GM19193 (cell line): Measurements from ENCODE around the gene DYRK1A.

Experiments used
- POLR2A ChIP-seq: IDR thresholded peaks from 4 replicates; pipeline ENCODE4 v1.6.1; 2011; ENCODE audit not compliant: insufficient read depth, insufficient read length; ENCODE audit errors: extremely low read depth

The DYRK1A gene

DNA sequence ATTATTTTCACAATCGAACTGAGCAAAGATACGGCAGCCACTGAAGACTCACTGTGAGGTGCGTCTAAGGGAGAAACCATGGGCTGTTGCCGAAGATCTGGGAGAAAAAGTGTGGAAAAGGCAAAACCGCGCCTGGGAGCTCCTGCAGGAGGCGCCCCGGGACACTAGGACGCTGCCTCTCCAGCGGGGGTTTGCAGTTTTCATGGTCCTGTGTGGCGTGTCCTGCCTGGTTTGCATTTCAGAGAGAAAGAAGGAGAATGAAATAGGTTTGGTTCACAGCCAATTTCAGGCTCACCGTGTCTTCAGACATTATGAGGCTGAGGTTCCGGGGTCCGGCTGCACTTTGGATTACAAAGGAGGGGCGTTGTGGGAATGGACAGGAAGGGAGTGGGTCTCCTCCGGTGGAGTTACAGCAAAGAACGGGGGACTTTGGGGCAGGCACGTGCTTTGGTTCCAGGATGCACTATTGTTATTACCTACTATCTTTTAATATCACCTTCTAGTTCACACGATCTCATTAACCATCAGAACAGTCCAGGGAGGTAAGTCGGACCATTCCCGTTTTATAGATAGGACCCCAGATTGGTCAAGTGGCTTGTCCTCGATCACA is 179.8 kb downstream of the DYRK1A start:
- TF ChIP-seq POLR2A: no peak

DNA sequence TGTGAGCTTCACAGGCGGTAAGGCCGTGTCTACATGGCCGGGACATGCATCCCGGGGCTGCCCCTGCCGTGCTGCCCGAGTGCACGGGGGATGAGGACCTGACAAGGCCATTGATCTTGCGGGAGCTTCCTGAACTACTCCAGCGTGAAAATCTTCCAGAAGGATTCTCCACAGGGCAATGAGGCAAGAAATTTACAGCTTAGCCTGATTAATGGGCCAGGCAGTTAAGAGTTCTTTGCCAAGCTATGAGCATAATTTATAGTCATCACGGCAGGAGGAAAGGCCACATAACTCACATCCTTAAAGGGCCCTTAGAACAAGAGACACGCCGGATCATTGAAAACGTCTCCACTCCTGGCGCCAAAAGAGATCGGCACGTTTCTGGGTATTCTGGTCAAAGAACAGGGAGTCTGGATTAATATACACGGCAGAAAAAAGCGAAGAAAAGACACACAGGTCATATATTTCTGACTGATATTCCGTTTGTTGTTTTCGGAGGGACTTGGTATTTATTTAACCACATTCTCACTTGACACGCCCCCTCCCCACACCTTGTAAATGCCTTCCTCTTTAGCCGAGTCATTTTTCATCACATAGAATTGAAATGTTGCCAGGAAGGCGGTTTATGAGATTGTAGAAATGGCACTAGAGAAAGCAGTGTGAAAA is 180.5 kb downstream of the DYRK1A start:
- no peak for TF ChIP-seq POLR2A

DNA sequence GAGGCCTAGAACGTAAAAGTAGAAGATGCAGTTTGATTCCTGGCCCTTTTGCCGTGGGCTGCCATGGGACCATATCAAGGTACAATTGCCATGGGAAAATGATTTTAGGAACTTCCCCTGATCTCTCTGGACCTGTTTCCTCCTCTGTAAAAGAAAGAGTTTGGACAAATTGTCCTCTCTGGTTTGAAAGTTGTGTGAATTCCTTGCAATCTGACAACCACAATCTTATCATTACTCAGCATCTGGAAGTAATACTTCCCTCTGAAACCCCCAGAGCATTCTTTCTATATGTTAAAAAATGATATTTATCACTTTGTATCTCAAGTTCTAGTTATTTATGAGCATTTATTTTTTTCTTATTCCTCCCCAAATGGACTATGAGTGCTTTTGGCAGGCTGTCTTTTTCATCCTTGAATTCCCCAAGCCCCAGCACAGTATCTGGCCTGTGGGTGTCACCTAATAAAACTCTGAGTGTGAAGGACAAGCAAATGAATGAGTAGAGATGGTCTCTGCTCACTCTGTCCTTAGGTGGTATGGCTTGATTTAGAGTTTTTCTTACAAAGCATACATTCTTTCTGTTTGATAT is 181.1 kb downstream of the DYRK1A start:
- TF ChIP-seq POLR2A: no peak

GRCh38 chr21:37548521-37548981 is 182.0 kb downstream of the DYRK1A start:
- no peak for TF ChIP-seq POLR2A

GRCh38 chr21:37550157-37550556 is 183.6 kb downstream of the DYRK1A start:
- TF ChIP-seq POLR2A: no peak

GRCh38 chr21:37550618-37551330 is 184.2 kb downstream of the DYRK1A start:
- no peak for TF ChIP-seq POLR2A

DNA sequence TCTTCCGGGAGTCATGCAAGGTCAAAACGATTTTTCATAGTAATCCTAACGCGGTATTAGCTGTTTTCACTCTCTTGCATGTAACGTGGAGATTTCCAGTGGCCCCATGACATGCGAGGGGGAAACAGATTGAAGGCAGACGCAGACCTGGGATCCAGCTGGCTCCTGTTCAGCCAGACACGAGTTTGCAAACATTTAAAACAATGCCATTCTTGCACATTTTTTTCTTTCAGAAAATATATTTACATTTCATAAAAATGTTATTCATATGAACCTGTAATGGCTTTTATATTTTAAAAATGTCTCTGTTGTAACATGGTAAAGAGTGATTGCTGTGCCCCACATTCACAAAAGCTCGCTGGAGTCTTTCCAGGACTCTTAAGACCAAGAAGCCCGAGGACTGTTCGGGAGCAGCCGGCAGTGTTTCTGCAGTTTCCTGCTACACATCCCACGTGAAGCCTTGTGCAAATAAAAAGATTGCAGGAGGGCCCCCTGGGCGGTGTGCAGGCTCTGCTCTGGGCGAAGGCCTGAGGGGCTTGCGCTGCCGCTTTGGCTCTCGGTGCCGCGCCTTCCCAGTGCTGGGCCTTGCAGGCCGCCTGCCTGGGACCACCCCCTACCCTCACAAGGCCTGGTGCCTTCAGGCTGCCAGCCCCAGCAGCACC is 184.9 kb downstream of the DYRK1A start:
- no peak for TF ChIP-seq POLR2A

- TF ChIP-seq POLR2A: no peak
Measured at GRCh38 chr21:37551993-37552355, 185.4 kb downstream of the DYRK1A start.

DNA sequence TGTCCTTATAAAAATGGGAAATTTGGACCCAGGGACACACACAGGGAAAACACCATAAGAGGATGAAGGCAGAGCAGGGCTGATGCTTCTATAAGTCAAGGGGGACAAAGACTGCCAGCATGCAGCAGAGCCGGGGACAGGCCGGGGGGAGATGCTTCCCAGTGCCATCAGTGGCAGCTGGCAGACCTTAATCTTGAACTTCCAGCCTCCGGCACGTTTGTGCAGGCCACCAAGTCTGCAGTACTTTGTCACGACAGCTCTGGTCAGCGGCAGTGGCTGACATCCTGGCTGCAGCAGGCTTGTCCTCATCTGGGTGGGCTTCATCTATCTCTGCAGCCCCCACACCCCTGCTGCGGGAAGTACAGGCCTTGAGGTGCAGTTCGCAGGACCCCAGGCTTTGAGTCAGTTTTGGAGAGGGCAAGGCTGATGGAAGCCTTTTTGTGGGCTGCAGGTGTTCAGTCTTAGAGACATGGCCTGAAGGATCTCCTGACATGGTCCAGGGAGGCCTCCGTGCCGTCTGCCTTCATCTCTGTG is 186.0 kb downstream of the DYRK1A start:
- TF ChIP-seq POLR2A: no peak

GRCh38 chr21:37553078-37553481 is 186.5 kb downstream of the DYRK1A start:
- no peak for TF ChIP-seq POLR2A

DNA sequence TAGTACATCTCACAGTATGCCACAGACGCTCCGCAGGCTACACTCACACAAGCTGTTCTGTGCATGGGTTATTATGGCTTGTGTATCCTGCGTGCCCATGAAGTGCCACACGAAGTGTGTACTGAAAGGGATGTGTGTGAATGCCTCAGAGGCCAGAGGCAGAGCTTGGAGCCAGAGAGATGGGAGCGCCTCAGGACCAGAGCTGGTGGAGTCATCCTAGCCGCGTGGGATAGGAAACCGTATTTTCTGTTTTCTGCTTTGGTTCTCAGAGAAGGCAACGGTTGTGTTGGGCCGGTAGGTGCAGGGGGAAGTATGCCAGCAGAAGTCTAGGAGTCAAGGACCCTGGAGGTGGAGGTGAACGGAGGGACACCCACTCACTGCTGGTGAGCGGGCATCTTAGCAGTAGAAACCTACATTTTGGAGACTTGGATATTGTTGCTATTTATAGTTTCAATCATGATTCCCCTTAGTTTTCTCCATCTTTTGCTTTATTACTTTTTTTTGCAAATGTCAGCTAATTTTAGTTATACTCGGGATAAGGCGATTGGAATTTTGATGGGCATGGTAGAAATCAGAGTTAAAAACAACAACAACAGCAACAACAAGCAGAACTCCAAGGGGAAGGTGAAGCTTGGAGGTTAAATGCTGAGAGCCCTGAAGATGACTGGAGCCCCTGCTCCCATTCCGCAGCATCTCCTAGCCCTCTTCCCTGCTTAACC is 188.2 kb downstream of the DYRK1A start:
- TF ChIP-seq POLR2A: no peak

DNA sequence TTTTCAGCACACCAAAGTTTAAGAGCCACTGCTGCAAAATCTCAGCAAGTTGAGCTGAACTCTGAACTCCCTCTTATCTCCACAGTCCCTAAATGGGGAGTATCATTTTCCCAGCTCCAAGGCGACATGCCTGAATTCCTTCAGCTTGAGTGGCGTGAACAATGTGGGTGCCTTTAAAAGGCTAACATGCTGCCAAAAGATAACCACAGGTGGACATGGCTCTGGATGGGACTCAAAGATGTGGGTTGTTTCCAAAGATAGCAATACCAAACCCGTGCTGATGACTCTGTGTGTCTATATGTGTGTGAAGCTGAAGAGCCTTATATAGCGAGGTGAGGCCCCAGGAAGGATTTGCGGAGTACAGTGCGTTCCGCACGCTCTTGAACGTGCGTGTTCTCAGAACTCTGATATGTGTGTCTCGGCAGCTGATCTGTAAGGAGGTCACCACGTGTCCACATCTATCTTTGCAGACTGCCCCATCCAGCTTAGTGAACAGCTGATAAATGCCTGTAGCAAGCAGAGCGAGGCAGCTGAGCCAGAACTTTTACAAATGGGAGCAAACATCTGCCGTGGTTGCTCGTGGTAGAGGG is 189.2 kb downstream of the DYRK1A start:
- TF ChIP-seq POLR2A: no peak

GRCh38 chr21:37557261-37557950 is 190.8 kb downstream of the DYRK1A start:
- no peak for TF ChIP-seq POLR2A
